ENCODE results near the gene MLPH. TPM values are rescaled to one million over a fixed set of nuclear protein-coding genes. Genes with fewer than 3 reads are reported as not detected.

The MLPH gene
- total and polyA plus RNA-seq, 4 donors: 1.6 to 25.9 (median 22.3) TPM

GRCh38 chr2:237438080-237438940 is 48.7 kb upstream of the MLPH start:
- Histone ChIP-seq H3K4me1 (ENCODE audit: control insufficient read depth in 4 of 4, insufficient read depth in 4 of 4, low read length in 3 of 4) (no peaks in the 10 kb centered on the region), H3K27ac (ENCODE audit: low read depth in 1 of 2, low read length in 2 of 2) (no peak overlapping the region)

GRCh38 chr2:237440819-237441281 is 46.2 kb upstream of the MLPH start:
- WGBS: 41% methylated on average over 2 of the region's 2 CpGs
- DNase-seq (ENCODE audit: low spot score): no peak
- H3K4me3 ChIP-seq (ENCODE audit: low read depth in 1 of 3, low read length in 3 of 3): no peak overlapping the region
- H3K27me3 ChIP-seq (ENCODE audit: control insufficient read depth in 4 of 4, insufficient read depth in 4 of 4, low read length in 3 of 4): no peaks in the 10 kb centered on the region
- H3K4me1 ChIP-seq (ENCODE audit: control insufficient read depth in 4 of 4, insufficient read depth in 4 of 4, low read length in 3 of 4): no peaks in the 10 kb centered on the region
- H3K9ac ChIP-seq (ENCODE audit: low read depth in 1 of 2, low read length in 2 of 2): no peak overlapping the region
- H3K36me3 ChIP-seq (ENCODE audit: control insufficient read depth in 4 of 4, insufficient read depth in 3 of 4, low read depth in 1 of 4, low read length in 3 of 4): no peaks in the 10 kb centered on the region
- H3K9me3 ChIP-seq (ENCODE audit: control insufficient read depth in 4 of 4, low read length in 3 of 4): no peaks in the 10 kb centered on the region
- no peak overlapping the region for H3K27ac ChIP-seq (ENCODE audit: low read depth in 1 of 2, low read length in 2 of 2)
- TF ChIP-seq MAX (IDR thresholded peaks at IDR 0.05) (no peak), GABPA (IDR thresholded peaks at IDR 0.05 in 1 of 2, conservative IDR thresholded peaks at IDR 0.05 in 1 of 2) (no peak), HNF4A (conservative IDR thresholded peaks at IDR 0.05) (no peak), FOXA2 (IDR thresholded peaks at IDR 0.05) (no peak), REST (IDR thresholded peaks at IDR 0.05) (no peak), EGR1 (IDR thresholded peaks at IDR 0.05; ENCODE audit: low read depth in 2 of 2) (no peak), CTCF (IDR thresholded peaks at IDR 0.05; ENCODE audit: low read depth, low read length, missing input control) (no peak), SP1 (IDR thresholded peaks at IDR 0.05) (no peak), RAD21 (IDR thresholded peaks at IDR 0.05) (no peak), TAF1 (conservative IDR thresholded peaks at IDR 0.05) (no peak)

More at GRCh38 chr2:237438080-237438940, 48.7 kb upstream of the MLPH start:
- no peak overlapping the region for H3K4me3 ChIP-seq (ENCODE audit: low read depth in 1 of 3, low read length in 3 of 3)
- no peaks in the 10 kb centered on the region for H3K9me3 ChIP-seq (ENCODE audit: control insufficient read depth in 4 of 4, low read length in 3 of 4)
- 57% methylated on average over 8 of the region's 8 CpGs for WGBS
- TF ChIP-seq HNF4A (conservative IDR thresholded peaks at IDR 0.05): no peak
- TF ChIP-seq FOXA1 (IDR thresholded peaks at IDR 0.05): no peak
- TF ChIP-seq FOXA2 (IDR thresholded peaks at IDR 0.05): no peak
- no peak for TF ChIP-seq CTCF (IDR thresholded peaks at IDR 0.05; ENCODE audit: low read depth, low read length, missing input control)
- TF ChIP-seq SP1 (IDR thresholded peaks at IDR 0.05): no peak
- no peak for TF ChIP-seq MAX (IDR thresholded peaks at IDR 0.05)
- no peak for TF ChIP-seq JUND (IDR thresholded peaks at IDR 0.05)
- TF ChIP-seq ZBTB33 (IDR thresholded peaks at IDR 0.05): no peak
- TF ChIP-seq TAF1 (conservative IDR thresholded peaks at IDR 0.05): no peak
- no peak for TF ChIP-seq HNF4G (IDR thresholded peaks at IDR 0.05)
- TF ChIP-seq GABPA (IDR thresholded peaks at IDR 0.05 in 1 of 2, conservative IDR thresholded peaks at IDR 0.05 in 1 of 2): no peak
- DNase-seq (ENCODE audit: low spot score): no peak
- H3K9ac ChIP-seq (ENCODE audit: low read depth in 1 of 2, low read length in 2 of 2): no peak overlapping the region
- no peaks in the 10 kb centered on the region for H3K36me3 ChIP-seq (ENCODE audit: control insufficient read depth in 4 of 4, insufficient read depth in 3 of 4, low read depth in 1 of 4, low read length in 3 of 4)
- H3K27me3 ChIP-seq (ENCODE audit: control insufficient read depth in 4 of 4, insufficient read depth in 4 of 4, low read length in 3 of 4): peaks cover 0 to 5% (median 0%) of the 10 kb centered on the region in 4 donors
